Measurements from ENCODE around the gene ANKRD11.

Gene ANKRD11

DNA sequence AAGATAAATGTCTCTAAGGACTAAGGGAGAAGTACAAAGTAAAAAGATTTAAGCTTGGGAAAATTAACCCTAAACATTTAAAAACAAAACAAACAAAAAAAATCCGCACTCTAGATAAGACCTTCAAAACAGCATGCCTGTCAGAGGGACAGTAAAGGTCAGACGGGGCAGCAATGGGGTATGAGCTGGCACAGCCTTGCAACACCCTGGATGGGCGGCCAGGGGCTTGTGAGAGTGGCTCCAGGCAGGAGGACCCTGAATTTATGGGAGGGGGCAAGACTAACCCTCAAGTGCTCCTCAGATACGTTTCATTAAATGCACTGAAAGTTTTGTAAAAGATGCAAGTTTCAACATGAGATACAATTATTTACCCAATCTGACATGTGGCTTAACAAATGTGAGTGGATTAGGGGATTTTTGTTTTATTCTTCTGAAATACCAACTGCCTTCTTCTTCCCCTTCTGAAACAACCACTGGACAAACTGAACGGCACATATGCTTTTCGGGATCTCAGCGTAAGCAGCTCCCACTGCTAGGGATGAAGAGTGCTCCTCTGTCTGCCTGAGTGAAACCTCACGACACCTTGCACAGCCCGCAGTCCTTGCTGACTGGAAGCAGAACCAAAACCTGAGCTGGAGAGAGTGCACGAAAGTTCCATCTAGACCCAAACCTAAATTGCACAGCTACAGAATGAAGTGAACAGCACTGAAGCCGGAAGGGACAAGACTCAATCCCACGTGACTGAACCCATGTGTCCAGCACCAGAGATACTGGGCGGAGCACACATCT is 128.4 kb downstream of the ANKRD11 start:
- peak overlapping the region; percentile 4; the same call in 1 of the 2 replicates for H3K27ac ChIP-seq (ENCODE audit: low read length)
- no peak overlapping the region for H3K4me2 ChIP-seq (ENCODE audit: low read depth, low read length)
- no peaks in the 10 kb centered on the region for H3K27me3 ChIP-seq (replicated peaks; ENCODE audit: insufficient read depth, low read length)
- DNase-seq, result peak; percentile 38
- no peaks in the 10 kb centered on the region for H3F3A ChIP-seq (ENCODE audit: insufficient read depth, low read length)
- H3K4me1 ChIP-seq (ENCODE audit: low read length), result no peaks in the 10 kb centered on the region
- peaks cover 19% of the 10 kb centered on the region for H4K20me1 ChIP-seq (ENCODE audit: insufficient read depth, low read length)
- H3K9me3 ChIP-seq (replicated peaks; ENCODE audit: insufficient read depth, low read length), result no peaks in the 10 kb centered on the region
- no peak overlapping the region for H3K4me3 ChIP-seq (ENCODE audit: low read length)
- H3K9me2 ChIP-seq (replicated peaks; ENCODE audit: insufficient read depth, low read length), result no peaks in the 10 kb centered on the region
- H3K79me2 ChIP-seq (ENCODE audit: low read length), result peaks cover 96% of the 10 kb centered on the region
- H3K36me3 ChIP-seq (replicated peaks; ENCODE audit: insufficient read depth, low read length), result no peaks in the 10 kb centered on the region
- H2AFZ ChIP-seq (ENCODE audit: low read length), result no peak overlapping the region
- no peak overlapping the region for H3K9ac ChIP-seq (ENCODE audit: low read length)
- TF ChIP-seq EZH2phosphoT487 (IDR thresholded peaks at IDR 0.05; ENCODE audit: low read length) (no peak), EZH2 (optimal IDR thresholded peaks at IDR 0.05; ENCODE audit: low read depth, low read length) (no peak)
- TF ChIP-seq, protein P1, sequence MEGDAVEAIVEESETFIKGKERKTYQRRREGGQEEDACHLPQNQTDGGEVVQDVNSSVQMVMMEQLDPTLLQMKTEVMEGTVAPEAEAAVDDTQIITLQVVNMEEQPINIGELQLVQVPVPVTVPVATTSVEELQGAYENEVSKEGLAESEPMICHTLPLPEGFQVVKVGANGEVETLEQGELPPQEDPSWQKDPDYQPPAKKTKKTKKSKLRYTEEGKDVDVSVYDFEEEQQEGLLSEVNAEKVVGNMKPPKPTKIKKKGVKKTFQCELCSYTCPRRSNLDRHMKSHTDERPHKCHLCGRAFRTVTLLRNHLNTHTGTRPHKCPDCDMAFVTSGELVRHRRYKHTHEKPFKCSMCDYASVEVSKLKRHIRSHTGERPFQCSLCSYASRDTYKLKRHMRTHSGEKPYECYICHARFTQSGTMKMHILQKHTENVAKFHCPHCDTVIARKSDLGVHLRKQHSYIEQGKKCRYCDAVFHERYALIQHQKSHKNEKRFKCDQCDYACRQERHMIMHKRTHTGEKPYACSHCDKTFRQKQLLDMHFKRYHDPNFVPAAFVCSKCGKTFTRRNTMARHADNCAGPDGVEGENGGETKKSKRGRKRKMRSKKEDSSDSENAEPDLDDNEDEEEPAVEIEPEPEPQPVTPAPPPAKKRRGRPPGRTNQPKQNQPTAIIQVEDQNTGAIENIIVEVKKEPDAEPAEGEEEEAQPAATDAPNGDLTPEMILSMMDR (IDR thresholded peaks at IDR 0.05; ENCODE audit: low read length), result no peak

DNA sequence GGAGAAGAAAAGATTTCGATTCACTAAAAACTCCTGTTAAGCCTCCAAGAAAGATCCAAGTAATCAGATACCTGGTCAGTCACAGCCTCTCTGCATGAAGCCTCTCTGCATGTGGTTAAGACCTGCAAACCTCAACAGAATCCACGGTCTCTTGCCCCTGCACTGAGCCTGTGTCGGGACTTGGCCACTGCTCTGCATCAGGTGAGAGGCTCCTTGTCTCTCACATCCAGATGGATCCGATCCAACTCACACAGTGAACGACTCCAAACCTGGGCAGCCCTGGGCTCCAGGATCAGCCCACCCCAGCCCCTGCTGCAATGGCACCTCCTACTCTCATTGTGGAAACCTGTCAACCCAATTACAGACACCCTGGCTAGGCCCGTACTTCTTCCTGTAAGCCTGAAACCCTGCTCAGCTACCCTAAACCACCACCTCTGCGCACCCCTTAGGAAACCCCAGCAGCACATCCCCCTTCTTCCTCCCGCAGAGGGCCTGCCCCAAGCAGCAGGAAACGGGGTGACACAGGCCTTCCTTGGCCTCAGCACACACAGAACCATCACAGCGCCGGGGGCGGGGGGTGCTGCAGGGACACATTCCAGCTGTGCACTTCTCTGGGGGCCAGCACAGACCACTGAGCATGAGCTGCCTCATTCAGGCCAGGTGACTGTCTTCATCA is 129.5 kb downstream of the ANKRD11 start:
- no peak for TF ChIP-seq EZH2 (optimal IDR thresholded peaks at IDR 0.05; ENCODE audit: low read depth, low read length)
- TF ChIP-seq, protein P1 (IDR thresholded peaks at IDR 0.05; ENCODE audit: low read length), result no peak
- no peak for TF ChIP-seq EZH2phosphoT487 (IDR thresholded peaks at IDR 0.05; ENCODE audit: low read length)
- no peaks in the 10 kb centered on the region for H3K9me3 ChIP-seq (replicated peaks; ENCODE audit: insufficient read depth, low read length)
- H3K36me3 ChIP-seq (replicated peaks; ENCODE audit: insufficient read depth, low read length), result no peaks in the 10 kb centered on the region
- H2AFZ ChIP-seq (ENCODE audit: low read length), result no peak overlapping the region
- no peak overlapping the region for H3K9ac ChIP-seq (ENCODE audit: low read length)
- H3K9me2 ChIP-seq (replicated peaks; ENCODE audit: insufficient read depth, low read length), result no peaks in the 10 kb centered on the region
- peaks cover 93% of the 10 kb centered on the region for H3K79me2 ChIP-seq (ENCODE audit: low read length)
- H3K4me1 ChIP-seq (ENCODE audit: low read length), result no peaks in the 10 kb centered on the region
- H4K20me1 ChIP-seq (ENCODE audit: insufficient read depth, low read length), result peaks cover 16% of the 10 kb centered on the region
- H3F3A ChIP-seq (ENCODE audit: insufficient read depth, low read length), result no peaks in the 10 kb centered on the region
- no peaks in the 10 kb centered on the region for H3K27me3 ChIP-seq (replicated peaks; ENCODE audit: insufficient read depth, low read length)
- no peak overlapping the region for H3K4me2 ChIP-seq (ENCODE audit: low read depth, low read length)
- H3K27ac ChIP-seq (ENCODE audit: low read length), result no peak overlapping the region
- H3K4me3 ChIP-seq (ENCODE audit: low read length), result no peak overlapping the region
- DNase-seq, result no peak

DNA sequence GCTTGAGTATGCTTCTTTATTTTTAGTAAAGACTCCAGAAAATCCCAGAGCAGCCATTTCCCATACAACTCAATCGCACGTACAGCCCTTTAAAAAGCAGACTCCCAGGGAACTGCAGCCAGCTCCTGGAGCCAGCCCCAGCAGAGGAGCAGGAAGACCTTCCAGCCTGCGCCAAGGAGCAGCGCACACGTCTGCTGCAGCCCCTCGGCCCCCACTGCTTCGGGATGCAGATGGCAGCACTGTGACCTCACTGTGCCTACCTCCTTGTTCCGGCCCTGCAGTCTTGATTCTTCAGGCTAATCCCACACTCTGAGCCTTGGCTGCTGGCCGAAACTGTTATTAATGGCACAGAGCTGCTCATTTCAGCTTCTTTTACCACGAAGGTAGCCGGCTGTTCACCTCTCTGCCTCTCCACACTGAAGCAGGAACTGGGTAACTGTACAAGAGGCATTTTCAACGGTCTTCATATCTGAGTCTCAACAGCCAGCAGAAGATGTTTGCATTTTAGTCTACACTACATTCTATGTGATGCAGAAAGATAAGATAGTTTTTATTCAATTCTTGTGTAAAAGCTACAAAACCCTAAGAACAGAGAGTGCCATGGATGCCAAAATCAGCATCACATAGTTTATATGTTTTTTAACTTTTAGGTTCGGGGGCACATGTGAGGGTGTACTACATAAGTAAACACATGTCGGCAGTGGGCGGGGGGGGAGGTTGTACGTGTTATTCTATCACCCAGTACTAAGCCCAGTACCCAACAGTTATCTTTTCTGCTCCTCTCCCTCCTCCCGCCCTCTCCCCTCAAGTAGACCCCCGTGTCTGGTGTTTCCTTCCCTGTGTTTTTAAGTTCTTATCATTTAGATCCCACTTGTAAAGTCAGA is 130.9 kb downstream of the ANKRD11 start:
- Histone ChIP-seq H3K4me3 (ENCODE audit: low read length) (no peak overlapping the region), H3K4me2 (ENCODE audit: low read depth, low read length) (no peak overlapping the region), H3K27ac (ENCODE audit: low read length) (no peak overlapping the region), H3K79me2 (ENCODE audit: low read length) (peaks cover 93% of the 10 kb centered on the region), H3K4me1 (ENCODE audit: low read length) (no peaks in the 10 kb centered on the region), H3K9me2 (replicated peaks; ENCODE audit: insufficient read depth, low read length) (no peaks in the 10 kb centered on the region), H3K36me3 (replicated peaks; ENCODE audit: insufficient read depth, low read length) (no peaks in the 10 kb centered on the region), H3K27me3 (replicated peaks; ENCODE audit: insufficient read depth, low read length) (no peaks in the 10 kb centered on the region), H2AFZ (ENCODE audit: low read length) (no peak overlapping the region), H3K9me3 (replicated peaks; ENCODE audit: insufficient read depth, low read length) (no peaks in the 10 kb centered on the region), H4K20me1 (ENCODE audit: insufficient read depth, low read length) (peaks cover 16% of the 10 kb centered on the region), H3K9ac (ENCODE audit: low read length) (no peak overlapping the region), H3F3A (ENCODE audit: insufficient read depth, low read length) (no peaks in the 10 kb centered on the region)
- no peak for DNase-seq
- TF ChIP-seq EZH2 (optimal IDR thresholded peaks at IDR 0.05; ENCODE audit: low read depth, low read length) (no peak), EZH2phosphoT487 (IDR thresholded peaks at IDR 0.05; ENCODE audit: low read length) (no peak)
- TF ChIP-seq, protein P1 (IDR thresholded peaks at IDR 0.05; ENCODE audit: low read length), result no peak

All from MM.1S (cell line).